22Rv1 (cell line): ENCODE measurements around the gene CXCL12.

ENCODE experiments used
- CTCF ChIP-seq: fragments of 450-650 bp; IDR thresholded peaks from 2 replicates; pipeline ENCODE4 v1.5.1; 2017; ENCODE audit warnings: mild to moderate bottlenecking
- ZFX ChIP-seq: fragments of 450-650 bp; IDR thresholded peaks from 2 replicates; pipeline ENCODE4 v1.6.1; 2017; ENCODE audit warnings: antibody characterized with exemption, borderline replicate concordance

GRCh38 chr10:44362866-44363711 lies 21.8 kb downstream of the CXCL12 start:
- TF ChIP-seq CTCF = no peak
- TF ChIP-seq ZFX = no peak
